ENCODE data around the gene HOXB5.
A peak's percentile ranks its signal among the peaks of the same experiment; 100 is the strongest.

HOXB5 gene

DNA sequence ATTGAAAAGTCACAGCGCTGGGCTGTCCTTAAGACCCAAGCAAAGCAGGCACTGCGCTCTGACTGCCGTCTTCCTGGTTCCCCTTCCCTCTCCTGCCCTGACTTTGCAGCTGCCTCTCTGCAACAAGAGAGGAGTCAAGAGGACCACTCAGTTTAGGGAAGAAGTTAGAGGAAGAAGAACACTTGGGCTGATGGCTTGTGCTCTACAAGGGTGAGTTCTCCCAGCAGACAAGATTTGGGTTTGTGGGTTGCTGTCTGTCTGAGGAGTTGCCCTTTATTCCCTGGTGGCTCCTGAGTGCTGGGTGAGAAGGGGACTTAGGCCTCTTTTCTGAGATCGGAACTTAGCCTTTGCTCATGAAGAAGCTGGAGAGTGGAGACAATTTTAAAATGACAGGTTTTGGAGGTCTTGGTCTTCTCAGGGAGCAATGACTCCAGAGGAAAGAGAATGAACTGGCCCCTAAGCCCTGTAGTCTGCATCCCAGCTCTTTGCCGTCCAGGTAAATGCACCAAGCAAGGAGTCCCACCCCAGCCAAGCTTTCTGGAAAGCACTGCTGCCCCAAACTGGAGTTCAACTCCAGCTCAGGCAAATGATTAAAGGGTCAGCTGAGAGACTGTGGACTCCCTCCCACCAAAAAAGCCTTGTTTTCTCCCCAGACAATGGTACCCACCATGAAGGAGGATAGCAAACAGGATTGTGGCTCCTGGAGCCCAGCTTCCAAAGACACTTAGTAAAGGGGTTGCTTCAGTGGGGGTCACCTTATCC is 35.3 kb upstream of the HOXB5 start:
- H2AFZ ChIP-seq (ENCODE audit: low read depth, low read length), result no peak overlapping the region
- no peak overlapping the region for H3K4me3 ChIP-seq (ENCODE audit: low read length)
- H3K9me3 ChIP-seq (ENCODE audit: insufficient read depth, low read length), result no peaks in the 10 kb centered on the region
- H3K27ac ChIP-seq (ENCODE audit: low read length), result no peak overlapping the region
- H3K36me3 ChIP-seq (replicated peaks; ENCODE audit: low read depth, low read length), result no peaks in the 10 kb centered on the region
- H3K4me2 ChIP-seq (ENCODE audit: low read length), result no peak overlapping the region
- TF ChIP-seq, protein P1, sequence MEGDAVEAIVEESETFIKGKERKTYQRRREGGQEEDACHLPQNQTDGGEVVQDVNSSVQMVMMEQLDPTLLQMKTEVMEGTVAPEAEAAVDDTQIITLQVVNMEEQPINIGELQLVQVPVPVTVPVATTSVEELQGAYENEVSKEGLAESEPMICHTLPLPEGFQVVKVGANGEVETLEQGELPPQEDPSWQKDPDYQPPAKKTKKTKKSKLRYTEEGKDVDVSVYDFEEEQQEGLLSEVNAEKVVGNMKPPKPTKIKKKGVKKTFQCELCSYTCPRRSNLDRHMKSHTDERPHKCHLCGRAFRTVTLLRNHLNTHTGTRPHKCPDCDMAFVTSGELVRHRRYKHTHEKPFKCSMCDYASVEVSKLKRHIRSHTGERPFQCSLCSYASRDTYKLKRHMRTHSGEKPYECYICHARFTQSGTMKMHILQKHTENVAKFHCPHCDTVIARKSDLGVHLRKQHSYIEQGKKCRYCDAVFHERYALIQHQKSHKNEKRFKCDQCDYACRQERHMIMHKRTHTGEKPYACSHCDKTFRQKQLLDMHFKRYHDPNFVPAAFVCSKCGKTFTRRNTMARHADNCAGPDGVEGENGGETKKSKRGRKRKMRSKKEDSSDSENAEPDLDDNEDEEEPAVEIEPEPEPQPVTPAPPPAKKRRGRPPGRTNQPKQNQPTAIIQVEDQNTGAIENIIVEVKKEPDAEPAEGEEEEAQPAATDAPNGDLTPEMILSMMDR (IDR thresholded peaks at IDR 0.05; ENCODE audit: low read depth, low read length), result no peak
- TF ChIP-seq EZH2phosphoT487 (IDR thresholded peaks at IDR 0.05; ENCODE audit: low read depth), result no peak
- H3K9ac ChIP-seq (ENCODE audit: low read length), result no peak overlapping the region
- peaks cover 24% of the 10 kb centered on the region for H3K4me1 ChIP-seq (ENCODE audit: low read length)
- H3K79me2 ChIP-seq (ENCODE audit: low read length), result no peaks in the 10 kb centered on the region
- peaks cover 36% of the 10 kb centered on the region for H3K27me3 ChIP-seq (ENCODE audit: low read depth, low read length)
- no peaks in the 10 kb centered on the region for H4K20me1 ChIP-seq (ENCODE audit: insufficient read depth, low read length)

DNA sequence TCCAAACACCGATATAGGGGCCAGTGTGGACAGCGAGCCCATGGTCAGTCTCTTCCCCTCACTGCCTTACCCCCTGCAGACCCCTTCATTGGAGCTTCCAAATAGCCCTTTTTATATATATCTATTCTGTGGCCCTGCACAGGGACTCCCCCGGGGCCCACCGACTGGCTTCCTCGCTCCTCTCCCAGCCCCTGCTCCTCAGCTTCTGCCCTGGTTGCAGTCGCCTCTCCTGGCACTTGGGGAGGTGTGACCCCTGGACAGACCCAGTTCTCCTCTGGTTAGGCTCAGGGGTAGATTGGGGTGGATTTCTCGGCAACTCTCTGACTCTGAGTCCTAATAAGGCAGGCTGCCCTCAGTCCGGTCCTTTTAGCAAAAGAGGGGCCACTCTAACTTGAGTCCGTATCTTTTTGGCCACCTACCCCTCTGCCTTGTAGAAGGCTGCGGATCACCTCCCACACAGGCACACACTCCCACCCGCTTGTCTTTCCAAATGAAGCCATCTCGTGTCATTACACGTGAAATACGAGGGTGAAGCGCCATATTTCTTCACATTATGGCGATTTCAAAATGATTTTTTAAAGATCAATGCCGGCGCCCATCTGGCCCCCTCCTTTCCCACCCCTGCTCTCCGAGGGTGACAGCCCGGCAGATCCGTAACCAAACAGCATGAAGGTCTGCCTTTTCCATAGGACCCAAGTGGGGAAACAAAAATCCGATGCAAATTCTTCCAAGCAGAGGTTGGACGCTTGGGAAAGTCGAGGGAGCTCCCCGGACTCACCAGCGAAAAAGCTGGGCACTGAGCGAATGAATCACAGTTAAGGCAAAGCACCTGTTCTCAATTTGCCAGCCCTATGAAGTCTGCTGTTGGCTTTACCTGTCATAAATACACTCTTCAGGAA is 34.3 kb upstream of the HOXB5 start:
- no peaks in the 10 kb centered on the region for H3K79me2 ChIP-seq (ENCODE audit: low read length)
- H3K4me2 ChIP-seq (ENCODE audit: low read length), result no peak overlapping the region
- peaks cover 45% of the 10 kb centered on the region for H3K27me3 ChIP-seq (ENCODE audit: low read depth, low read length)
- no peak overlapping the region for H3K27ac ChIP-seq (ENCODE audit: low read length)
- no peak overlapping the region for H2AFZ ChIP-seq (ENCODE audit: low read depth, low read length)
- no peak for TF ChIP-seq EZH2phosphoT487 (IDR thresholded peaks at IDR 0.05; ENCODE audit: low read depth)
- TF ChIP-seq, protein P1 (IDR thresholded peaks at IDR 0.05; ENCODE audit: low read depth, low read length), result no peak
- peaks cover 22% of the 10 kb centered on the region for H3K4me1 ChIP-seq (ENCODE audit: low read length)
- H3K9me3 ChIP-seq (ENCODE audit: insufficient read depth, low read length), result no peaks in the 10 kb centered on the region
- no peaks in the 10 kb centered on the region for H4K20me1 ChIP-seq (ENCODE audit: insufficient read depth, low read length)
- no peaks in the 10 kb centered on the region for H3K36me3 ChIP-seq (replicated peaks; ENCODE audit: low read depth, low read length)
- no peak overlapping the region for H3K4me3 ChIP-seq (ENCODE audit: low read length)
- H3K9ac ChIP-seq (ENCODE audit: low read length), result no peak overlapping the region

DNA sequence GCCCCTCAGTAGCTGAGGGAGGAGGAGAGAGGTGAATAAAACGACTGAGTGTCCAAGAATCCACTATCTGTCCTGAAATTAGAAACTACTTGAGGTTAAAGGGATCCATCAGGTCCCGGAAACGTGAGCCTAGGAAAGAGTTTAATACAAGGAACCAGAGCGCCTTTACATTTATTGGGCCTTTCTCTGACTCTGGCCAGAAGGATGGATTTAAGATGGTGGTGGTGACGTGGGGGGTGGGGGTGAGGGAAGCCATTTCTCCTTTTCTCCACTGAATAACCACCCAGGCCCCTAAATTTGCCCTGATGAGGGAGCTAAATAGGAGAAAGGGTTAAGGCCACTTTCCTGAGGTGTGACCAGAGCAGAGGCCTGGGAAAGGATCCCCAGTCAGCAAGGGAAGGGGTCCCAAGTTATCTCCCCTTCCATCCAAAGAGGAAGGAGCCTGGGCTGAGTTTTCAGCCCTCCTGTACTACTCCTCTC is 33.6 kb upstream of the HOXB5 start:
- H4K20me1 ChIP-seq (ENCODE audit: insufficient read depth, low read length), result no peaks in the 10 kb centered on the region
- no peak overlapping the region for H3K27ac ChIP-seq (ENCODE audit: low read length)
- 0 out of 2 replicates have a peak overlapping the region, but pooled peaks have one; percentile 10 for H2AFZ ChIP-seq (ENCODE audit: low read depth, low read length)
- TF ChIP-seq, protein P1 (IDR thresholded peaks at IDR 0.05; ENCODE audit: low read depth, low read length), result no peak
- no peak for TF ChIP-seq EZH2phosphoT487 (IDR thresholded peaks at IDR 0.05; ENCODE audit: low read depth)
- no peaks in the 10 kb centered on the region for H3K79me2 ChIP-seq (ENCODE audit: low read length)
- peaks cover 15% of the 10 kb centered on the region for H3K4me1 ChIP-seq (ENCODE audit: low read length)
- peak overlapping the region; percentile 41 for H3K4me2 ChIP-seq (ENCODE audit: low read length)
- H3K9me3 ChIP-seq (ENCODE audit: insufficient read depth, low read length), result no peaks in the 10 kb centered on the region
- H3K36me3 ChIP-seq (replicated peaks; ENCODE audit: low read depth, low read length), result no peaks in the 10 kb centered on the region
- peaks cover 52% of the 10 kb centered on the region for H3K27me3 ChIP-seq (ENCODE audit: low read depth, low read length)
- peak overlapping the region; percentile 36 for H3K9ac ChIP-seq (ENCODE audit: low read length)
- H3K4me3 ChIP-seq (ENCODE audit: low read length), result peak overlapping the region; percentile 57
